Bone marrow (tissue), 2 donors: ENCODE results near the gene RBM24.

Source experiments
- DNase-seq, 2 donors: peaks; one replicate each; lab custom pipeline; 2025; lab: John Stamatoyannopoulos, UW

The RBM24 gene

DNA sequence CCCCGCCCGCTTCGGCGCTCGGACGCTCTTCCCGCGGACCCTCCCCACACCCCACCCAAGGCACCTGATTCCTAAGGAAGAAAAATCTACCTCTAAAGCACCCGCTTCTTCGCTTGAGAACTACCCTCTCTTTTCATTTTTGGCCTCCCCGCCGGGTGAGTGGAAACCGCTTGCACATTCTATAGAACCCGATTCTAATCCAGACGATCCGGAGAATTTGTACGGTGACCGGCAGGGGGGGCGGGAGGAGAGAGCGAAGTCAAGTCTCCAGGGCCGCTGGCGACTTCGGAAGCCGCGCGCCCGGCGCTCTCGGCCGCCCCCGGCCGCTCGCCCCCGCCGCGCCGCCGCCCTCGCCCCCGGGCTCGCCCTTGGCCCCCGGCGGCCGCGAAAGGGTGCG lies at the start of gene RBM24:
RBM24 (plus strand) TSS at position 262 of the 397 bp plus-strand sequence. CDS start 221 bp downstream, outside the sequence.
- DNase-seq, result no peak

DNA sequence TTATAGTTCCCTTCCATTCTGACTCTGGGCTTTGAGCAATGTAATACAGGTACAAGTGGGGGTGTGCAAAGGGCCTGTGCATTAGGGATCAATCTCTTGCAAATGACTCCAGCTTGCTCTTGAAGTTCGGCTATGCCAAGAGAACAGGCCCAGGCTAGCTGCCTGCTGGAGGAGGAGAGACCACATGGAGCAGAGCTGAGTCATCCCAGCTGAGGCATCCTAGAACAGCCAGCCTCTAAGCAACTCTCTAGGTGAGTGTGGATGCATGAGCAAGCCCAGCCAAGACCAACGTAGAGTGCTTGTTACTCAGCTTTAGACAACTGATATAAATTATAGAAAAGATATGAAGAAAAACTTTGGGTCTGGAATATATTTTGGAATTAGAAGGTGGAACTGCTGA lies 47.6 kb upstream of the RBM24 start:
- DNase-seq, result no peak

DNA sequence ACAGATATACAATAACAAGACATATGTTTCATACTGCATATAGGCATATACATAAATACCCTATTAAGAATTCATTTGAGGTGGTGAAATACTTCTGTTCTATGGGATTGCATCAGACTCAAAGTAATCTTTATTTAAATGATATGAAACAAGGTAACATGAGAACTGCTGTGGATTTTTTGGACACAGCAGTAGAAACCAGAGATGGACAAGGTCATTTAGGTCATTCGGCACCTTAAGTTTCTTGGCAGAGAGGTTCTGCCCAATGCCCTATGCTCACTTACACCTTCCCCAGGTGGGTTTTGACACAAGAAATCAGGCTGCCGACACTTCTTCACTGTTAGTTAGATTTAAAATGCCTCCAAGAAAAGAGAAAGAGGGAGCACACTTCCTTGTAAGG lies 43.9 kb upstream of the RBM24 start:
- DNase-seq, result no peak

- DNase-seq, result no peak
Observed at GRCh38 chr6:17239260-17239659, 41.9 kb upstream of the RBM24 start.

DNA sequence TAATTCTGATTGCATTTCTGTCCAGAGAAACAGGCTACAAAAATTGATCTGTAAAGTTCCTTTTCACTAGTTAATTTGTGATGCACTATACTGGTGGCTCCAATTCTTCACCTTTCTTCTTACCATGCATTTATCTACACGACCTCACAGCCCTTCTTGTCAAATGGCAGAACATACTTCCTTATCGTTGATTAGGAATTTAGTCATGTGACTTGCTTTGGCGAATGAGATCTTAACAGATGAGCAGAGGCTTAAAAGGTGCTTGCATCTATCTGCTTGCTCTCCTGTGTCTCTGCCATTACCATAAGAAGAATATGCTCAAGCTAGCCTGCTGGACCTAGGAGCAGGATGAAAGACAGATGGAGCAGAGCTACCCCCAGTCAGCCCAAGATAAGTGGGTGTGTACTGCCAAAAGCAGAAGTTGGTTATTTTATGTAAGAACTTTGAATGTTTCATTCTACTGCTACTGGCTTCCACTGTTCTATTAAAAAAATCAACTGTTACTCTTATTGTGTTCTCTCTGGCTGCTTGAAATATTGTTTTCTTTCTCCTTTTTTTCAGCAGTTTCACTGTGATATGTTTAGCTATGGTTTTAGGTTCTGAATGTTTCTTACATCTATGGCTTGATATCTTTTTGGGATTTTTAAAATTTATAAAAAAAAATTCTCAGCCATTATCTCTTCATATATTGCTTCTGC lies 40.2 kb upstream of the RBM24 start:
- DNase-seq, result no peak

DNA sequence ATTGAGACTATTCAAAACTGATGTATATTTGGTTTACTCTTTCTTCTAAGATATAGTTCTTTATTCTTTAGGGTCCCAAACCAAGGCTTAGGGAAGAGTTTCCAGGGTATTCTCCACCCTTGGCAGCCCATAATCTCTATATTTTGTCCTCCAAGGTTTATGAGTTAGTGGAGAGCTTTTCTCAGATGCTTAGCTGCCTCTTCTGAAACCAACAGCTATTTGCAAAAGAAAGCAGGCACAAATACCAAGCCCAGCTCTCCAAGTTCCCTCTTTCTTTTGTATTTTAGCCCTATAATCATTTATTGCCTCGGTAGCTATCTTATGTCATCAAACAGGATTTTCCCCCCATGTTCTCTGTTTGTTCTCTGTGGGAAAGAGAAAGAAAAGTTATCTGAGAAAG lies 39.1 kb upstream of the RBM24 start:
- no peak for DNase-seq

GRCh38 chr6:17250237-17250636 lies 30.9 kb upstream of the RBM24 start:
- no peak for DNase-seq

DNA sequence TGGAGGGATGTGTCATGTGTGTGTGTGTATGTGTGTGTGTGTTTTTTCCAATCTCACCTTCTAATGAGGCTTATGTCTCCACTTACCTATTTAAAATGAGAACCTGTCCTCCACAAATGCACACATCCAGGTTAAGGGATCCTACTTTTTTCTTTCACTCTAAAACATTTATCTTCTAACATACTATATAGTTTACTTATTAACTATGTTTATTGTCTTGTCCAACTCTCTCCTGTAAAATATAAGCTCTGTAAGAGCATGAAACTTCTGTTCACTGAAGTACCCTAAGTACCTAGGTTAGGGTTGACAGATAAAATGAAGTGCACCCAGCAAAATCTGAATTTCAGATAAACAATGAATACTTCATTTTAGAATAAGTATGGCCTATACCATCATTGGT lies 29.2 kb upstream of the RBM24 start:
- DNase-seq, result no peak

DNA sequence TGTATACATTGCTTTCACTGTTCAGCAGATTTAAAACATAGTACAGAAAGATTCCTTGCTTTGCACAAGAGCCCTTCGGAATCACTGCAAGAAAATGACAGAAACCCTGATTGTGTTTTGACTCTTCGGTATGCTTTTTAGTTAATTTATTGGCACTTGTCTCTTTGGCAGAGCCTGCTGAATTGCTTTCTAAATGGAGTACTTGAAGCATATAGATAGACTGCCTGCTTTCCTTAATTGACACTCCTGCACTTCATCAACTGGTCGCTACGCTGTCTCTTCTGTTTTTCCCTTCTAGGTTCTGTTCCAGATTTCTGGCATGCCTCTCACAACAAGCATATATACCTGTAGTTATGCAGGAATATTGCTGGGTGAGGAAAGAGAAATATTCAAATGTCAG lies 22.4 kb upstream of the RBM24 start:
- DNase-seq, result no peak

DNA sequence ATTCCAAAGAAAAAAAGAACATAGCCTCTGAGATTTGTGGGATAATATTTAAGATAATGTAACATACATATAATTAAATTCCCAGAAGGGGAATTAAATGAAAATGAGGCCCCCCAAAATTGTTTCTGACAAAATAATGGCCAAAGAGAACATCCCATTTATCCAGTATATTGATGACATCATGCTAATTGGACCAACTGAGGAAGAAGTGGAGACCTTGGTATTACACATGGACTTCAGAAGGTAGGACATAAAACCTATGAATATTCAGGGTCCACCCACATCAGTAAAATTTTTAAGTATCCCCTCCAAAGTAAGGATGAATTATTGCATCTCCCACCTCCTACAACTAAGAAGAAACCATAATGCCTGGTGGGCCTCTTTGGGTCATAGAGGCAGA lies 15.6 kb upstream of the RBM24 start:
- DNase-seq, result no peak

GRCh38 chr6:17267566-17267965 lies 13.6 kb upstream of the RBM24 start:
- no peak for DNase-seq

- no peak for DNase-seq
Observed at GRCh38 chr6:17268114-17268513, 13.0 kb upstream of the RBM24 start.

DNA sequence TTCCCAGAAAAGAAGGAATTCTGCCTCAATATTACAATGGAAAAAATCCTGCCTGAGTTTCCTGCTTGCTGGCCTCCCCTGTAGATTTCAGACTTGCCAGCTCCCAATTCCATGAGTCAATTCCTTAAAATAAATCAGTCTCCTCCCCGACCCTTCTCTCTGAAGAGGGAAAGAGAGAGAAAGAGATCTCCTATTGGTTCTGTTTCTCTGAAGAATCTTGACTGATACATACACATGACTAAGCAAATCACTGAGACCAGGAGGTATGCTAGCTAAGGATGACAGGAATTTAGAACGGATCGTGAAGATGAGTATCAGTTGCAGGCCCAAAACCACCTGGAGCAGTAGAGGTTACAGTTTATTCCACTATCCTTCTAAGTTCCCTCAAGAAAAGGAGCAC lies 11.3 kb upstream of the RBM24 start:
- no peak for DNase-seq

- no peak for DNase-seq
Observed at GRCh38 chr6:17271628-17272027, 9.5 kb upstream of the RBM24 start.

DNA sequence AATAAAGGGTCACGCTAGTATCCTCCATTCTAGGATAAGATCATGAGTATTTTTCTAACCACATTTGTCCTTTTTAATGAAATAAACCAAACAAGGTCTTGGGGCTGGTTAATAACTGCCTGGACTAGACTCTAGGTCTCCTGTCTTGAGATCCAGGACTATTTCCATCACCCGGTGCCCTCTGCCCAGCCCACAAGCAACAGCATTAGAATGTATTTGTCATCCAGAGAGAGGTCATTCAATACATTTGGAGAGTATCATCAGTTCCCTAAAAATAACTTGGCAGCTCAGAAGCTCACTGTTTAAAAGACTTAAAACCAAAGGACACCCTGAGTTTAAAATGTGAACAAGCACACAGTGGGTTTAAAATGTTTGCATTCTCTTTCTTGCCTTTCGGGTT lies 4.4 kb upstream of the RBM24 start:
- DNase-seq, result no peak

GRCh38 chr6:17277256-17277655 lies 3.9 kb upstream of the RBM24 start:
- no peak for DNase-seq

GRCh38 chr6:17278289-17279063 lies 2.7 kb upstream of the RBM24 start:
- no peak for DNase-seq

- DNase-seq, result no peak
Observed at GRCh38 chr6:17280138-17280537, 1.0 kb upstream of the RBM24 start.

- DNase-seq, result no peak
Observed at GRCh38 chr6:17280552-17281090, 540 bp upstream of the RBM24 start.

- DNase-seq, result no peak
Observed at GRCh38 chr6:17281497-17282481, 628 bp downstream of the RBM24 start.

DNA sequence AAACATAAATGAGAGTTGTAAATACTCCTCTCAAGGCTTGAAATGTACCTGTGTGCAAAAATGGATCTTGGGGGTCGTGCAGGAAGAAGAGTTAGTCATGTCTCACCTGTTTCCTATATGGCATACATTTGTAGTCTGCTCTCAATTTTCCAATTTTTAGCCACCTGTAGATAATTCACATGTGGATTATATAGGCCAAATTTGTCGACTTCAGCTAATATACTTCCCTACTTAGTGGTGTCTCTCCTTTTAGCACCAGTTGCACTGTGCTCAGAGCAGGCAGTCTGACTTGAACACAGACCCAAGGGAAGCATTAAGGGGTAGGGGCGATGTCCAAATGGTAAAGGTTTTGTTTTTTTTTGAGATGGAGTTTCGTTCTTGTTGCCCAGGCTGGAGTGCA lies 1.9 kb downstream of the RBM24 start:
- no peak for DNase-seq

DNA sequence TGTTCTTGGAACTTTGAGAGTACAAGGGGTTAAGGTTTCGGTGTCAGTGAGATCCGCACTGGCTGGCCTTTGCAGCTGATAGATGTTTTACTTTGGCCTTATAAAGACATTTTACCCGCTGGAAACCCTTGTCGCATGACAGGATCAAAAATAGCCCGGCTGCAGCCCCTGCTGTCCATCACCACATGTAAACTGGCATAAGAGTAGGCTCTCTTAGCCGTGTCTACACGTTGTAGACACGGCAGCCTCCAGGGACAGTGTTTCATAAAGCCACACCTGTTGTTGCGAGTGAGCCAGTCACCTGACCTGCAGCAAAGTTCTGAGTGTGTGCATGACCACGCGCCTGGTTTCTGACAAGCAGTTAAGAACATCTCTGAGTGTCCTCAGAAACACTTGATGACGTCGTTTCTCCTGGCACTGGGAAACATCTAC lies 8.5 kb downstream of the RBM24 start:
- no peak for DNase-seq
